Anterior cingulate cortex (tissue), 58 donors: ENCODE measurements around the gene LRRC37A3.
"Not testable (repeated sequence)": the region's sequence is repeated elsewhere in the genome, so short reads cannot be mapped to it uniquely, and the experiment has no call there.

Source experiments
- DNase-seq, 58 donors: peaks; one replicate each; lab custom pipeline; 2025; lab: John Stamatoyannopoulos, UW

LRRC37A3 gene

GRCh38 chr17:64927444-64927843, 8.2 kb upstream of the LRRC37A3 start:
- peak in 13 of 58 donors; percentile 14 to 66 (median 49) for DNase-seq

- DNase-seq: not testable (repeated sequence)
Measured at GRCh38 chr17:64926430-64926829, 7.2 kb upstream of the LRRC37A3 start.

GRCh38 chr17:64925244-64925643, 6.0 kb upstream of the LRRC37A3 start:
- DNase-seq: not testable (repeated sequence)

- DNase-seq: not testable (repeated sequence)
Measured at GRCh38 chr17:64923051-64923568, 3.8 kb upstream of the LRRC37A3 start.

GRCh38 chr17:64920419-64921172, 1.3 kb upstream of the LRRC37A3 start:
- peak in 2 of 58 donors; percentile 24 to 36 for DNase-seq

GRCh38 chr17:64920026-64920418, 744 bp upstream of the LRRC37A3 start:
- DNase-seq: peak in 7 of 58 donors; percentile 15 to 52 (median 24)

- DNase-seq: peak in 23 of 58 donors; percentile 20 to 69 (median 43)
Measured at GRCh38 chr17:64918842-64919288, 413 bp downstream of the LRRC37A3 start.

- DNase-seq: not testable (repeated sequence)
Measured at GRCh38 chr17:64917540-64917939, 1.7 kb downstream of the LRRC37A3 start.

- not testable (repeated sequence) for DNase-seq
Measured at GRCh38 chr17:64915244-64915643, 4.0 kb downstream of the LRRC37A3 start.

- not testable (repeated sequence) for DNase-seq
Measured at GRCh38 chr17:64910191-64910514, 9.1 kb downstream of the LRRC37A3 start.

GRCh38 chr17:64909511-64910190, 9.6 kb downstream of the LRRC37A3 start:
- not testable (repeated sequence) for DNase-seq

GRCh38 chr17:64904069-64904468, 15.2 kb downstream of the LRRC37A3 start:
- not testable (repeated sequence) for DNase-seq

- not testable (repeated sequence) for DNase-seq
Measured at GRCh38 chr17:64897136-64897535, 22.1 kb downstream of the LRRC37A3 start.

GRCh38 chr17:64874210-64874609, 45.1 kb downstream of the LRRC37A3 start:
- not testable (repeated sequence) for DNase-seq

- DNase-seq: peak in 38 of 58 donors; percentile 1 to 77 (median 20)
Measured at GRCh38 chr17:64847504-64848466, 71.5 kb downstream of the LRRC37A3 start.

- DNase-seq: not testable (repeated sequence)
Measured at GRCh38 chr17:64846892-64847291, 72.4 kb downstream of the LRRC37A3 start.

GRCh38 chr17:64843918-64844317, 75.4 kb downstream of the LRRC37A3 start:
- DNase-seq: not testable (repeated sequence)

- not testable (repeated sequence) for DNase-seq
Measured at GRCh38 chr17:64842900-64843299, 76.4 kb downstream of the LRRC37A3 start.

GRCh38 chr17:64840960-64841359, 78.3 kb downstream of the LRRC37A3 start:
- DNase-seq: not testable (repeated sequence)

- DNase-seq: not testable (repeated sequence)
Measured at GRCh38 chr17:64838513-64838912, 80.8 kb downstream of the LRRC37A3 start.
